ENCODE results near the gene ALLC. TPM values are rescaled to one million over a fixed set of nuclear protein-coding genes. Genes with fewer than 3 reads are reported as not detected.
A peak's percentile ranks its signal among the peaks of the same experiment; 100 is the strongest.
"Not testable (repeated sequence)": the region's sequence is repeated elsewhere in the genome, so short reads cannot be mapped to it uniquely, and the experiment has no call there.

ALLC gene
- total RNA-seq, 6 experiments from 2014 or later: not detected

- no peaks in the 10 kb centered on the region for H3K9me3 Mint-ChIP-seq
- no peaks in the 10 kb centered on the region for H3K36me3 Mint-ChIP-seq (ENCODE audit: low read depth)
- no peak overlapping the region; the same call in 1 of the 2 replicates for H3K27ac Mint-ChIP-seq
- H3K27me3 Mint-ChIP-seq (ENCODE audit: insufficient read depth): peaks cover 4% of the 10 kb centered on the region; the same call in 1 of the 2 replicates
- TF ChIP-seq CTCF (IDR thresholded peaks at IDR 0.05): no peak
- peak overlapping the region; percentile 36; the same call in 1 of the 2 replicates for H3K4me3 Mint-ChIP-seq
- peaks cover 23% of the 10 kb centered on the region for H3K4me1 Mint-ChIP-seq (ENCODE audit: low read depth)
- DNase-seq: no peak
These were observed 1.7 kb downstream of the ALLC start for GRCh38 chr2:3659447-3660432.

GRCh38 chr2:3660640-3661039 lies 2.6 kb downstream of the ALLC start:
- not testable (repeated sequence) for H3K4me3 Mint-ChIP-seq; H3K36me3 Mint-ChIP-seq (ENCODE audit: low read depth); H3K27ac Mint-ChIP-seq; DNase-seq; H3K27me3 Mint-ChIP-seq (ENCODE audit: insufficient read depth); H3K9me3 Mint-ChIP-seq
- H3K4me1 Mint-ChIP-seq (ENCODE audit: low read depth): peaks cover 23% of the 10 kb centered on the region

DNA sequence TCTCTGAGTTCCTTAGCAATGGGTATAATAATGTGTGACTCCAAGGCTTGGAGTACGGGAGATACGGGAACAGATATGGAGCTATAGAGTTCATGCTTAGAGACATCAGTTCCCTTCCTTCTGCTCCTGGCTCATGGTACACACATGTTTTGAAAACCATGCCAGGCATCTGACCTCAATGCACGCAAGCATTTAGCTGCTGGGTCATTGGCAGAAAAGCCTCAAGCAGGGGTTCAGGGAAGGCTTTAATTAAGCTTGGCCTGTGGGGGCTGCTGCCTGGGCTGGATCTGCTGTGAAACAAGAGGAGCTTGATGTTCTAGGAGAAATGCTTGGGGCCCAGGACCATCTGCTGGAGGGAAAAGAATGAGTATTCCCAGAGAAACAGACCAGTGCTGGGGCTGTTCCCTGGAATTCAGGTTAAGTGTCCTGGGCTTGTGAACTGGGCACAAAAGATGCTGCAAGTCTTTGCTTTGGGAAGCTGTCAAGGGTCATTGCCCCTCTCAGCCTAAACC lies 3.2 kb downstream of the ALLC start:
- TF ChIP-seq CTCF (IDR thresholded peaks at IDR 0.05): no peak
- DNase-seq: no peak
- H3K36me3 Mint-ChIP-seq (ENCODE audit: low read depth): no peaks in the 10 kb centered on the region

GRCh38 chr2:3662239-3662638 lies 4.2 kb downstream of the ALLC start:
- no peak for DNase-seq
- peaks cover 25% of the 10 kb centered on the region for H3K4me1 Mint-ChIP-seq (ENCODE audit: low read depth)
- H3K36me3 Mint-ChIP-seq (ENCODE audit: low read depth): no peaks in the 10 kb centered on the region
- no peak overlapping the region for H3K27ac Mint-ChIP-seq
- TF ChIP-seq CTCF (IDR thresholded peaks at IDR 0.05): peak; percentile 45
- peaks cover 13% of the 10 kb centered on the region; the same call in 1 of the 2 replicates for H3K27me3 Mint-ChIP-seq (ENCODE audit: insufficient read depth)
- H3K4me3 Mint-ChIP-seq: no peak overlapping the region
- no peaks in the 10 kb centered on the region for H3K9me3 Mint-ChIP-seq

More for the DNA sequence above, 3.2 kb downstream of the ALLC start:
- no peaks in the 10 kb centered on the region for H3K9me3 Mint-ChIP-seq
- peaks cover 23% of the 10 kb centered on the region for H3K4me1 Mint-ChIP-seq (ENCODE audit: low read depth)
- peaks cover 10% of the 10 kb centered on the region; the same call in 1 of the 2 replicates for H3K27me3 Mint-ChIP-seq (ENCODE audit: insufficient read depth)
- no peak overlapping the region for H3K4me3 Mint-ChIP-seq
- H3K27ac Mint-ChIP-seq: no peak overlapping the region

GRCh38 chr2:3664118-3664517 lies 6.1 kb downstream of the ALLC start:
- no peak overlapping the region for H3K27ac Mint-ChIP-seq
- H3K9me3 Mint-ChIP-seq: no peaks in the 10 kb centered on the region
- H3K4me1 Mint-ChIP-seq (ENCODE audit: low read depth): peaks cover 28% of the 10 kb centered on the region
- no peak for DNase-seq
- no peaks in the 10 kb centered on the region for H3K36me3 Mint-ChIP-seq (ENCODE audit: low read depth)
- H3K27me3 Mint-ChIP-seq (ENCODE audit: insufficient read depth): peaks cover 19% of the 10 kb centered on the region
- no peak overlapping the region for H3K4me3 Mint-ChIP-seq
- TF ChIP-seq CTCF (IDR thresholded peaks at IDR 0.05): no peak

- Mint-ChIP-seq H3K9me3 (no peaks in the 10 kb centered on the region), H3K4me3 (no peak overlapping the region), H3K27me3 (ENCODE audit: insufficient read depth) (peaks cover 24% of the 10 kb centered on the region), H3K36me3 (ENCODE audit: low read depth) (no peaks in the 10 kb centered on the region), H3K27ac (no peak overlapping the region), H3K4me1 (ENCODE audit: low read depth) (peaks cover 20% of the 10 kb centered on the region)
- no peak for DNase-seq
- TF ChIP-seq CTCF (IDR thresholded peaks at IDR 0.05): no peak
These were observed 6.9 kb downstream of the ALLC start for GRCh38 chr2:3664925-3665324.

Data from HFFc6 (cell line).